GM12878 (cell line): ENCODE measurements around the gene LBR. TPM values are rescaled to one million over a fixed set of nuclear protein-coding genes. Genes with fewer than 3 reads are reported as not detected.

Experiments
- ATF7 ChIP-seq: fragments of 450-650 bp; IDR thresholded peaks from 2 replicates; pipeline ENCODE4 v1.6.1; 2016; ENCODE audit warnings: low read depth, mild to moderate bottlenecking
- HCFC1 ChIP-seq: fragments of 150-350 bp; IDR thresholded peaks from 2 replicates; pipeline ENCODE4 v1.6.1; 2014; ENCODE audit warnings: low read length
- IKZF2 ChIP-seq, 2 experiments: fragments of 450-650 bp; IDR thresholded peaks; 2 replicates each; pipeline ENCODE4 v1.6.1; 2017; ENCODE audit warnings: mild to moderate bottlenecking in 2 of 2, moderate library complexity in 2 of 2
- TARDBP ChIP-seq: IDR thresholded peaks from 2 replicates; pipeline ENCODE4 v1.6.1; 2016; ENCODE audit warnings: borderline replicate concordance
- TBL1XR1 ChIP-seq: IDR thresholded peaks from 2 replicates; pipeline ENCODE4 v1.6.1; 2012; ENCODE audit warnings: low read depth, low read length, improper control_type of control experiment
- TCF12 ChIP-seq: IDR thresholded peaks from 2 replicates; pipeline ENCODE4 v1.6.1; 2011; ENCODE audit warnings: low read depth, mild to moderate bottlenecking, low read length
- polyA plus RNA-seq, 11 experiments: library from polyadenylated mRNA; depleted of rRNA in 4 of 11; unstranded in 6 of 11; stranded (reverse) in 5 of 11; fragments of >200 nt; fragmentation: Nextera tagmentation in 4 of 11; fragmentation: Illumina TruSeq in 1 of 11; extraction: Ambion mirVana in 4 of 11; extraction: Trizol in 1 of 11; gene quantifications; 1 replicate in 1 of 11; 2 replicates in 10 of 11; pipeline versions ENCODE4 v1.2.1 to v1.2.3, GENCODE V29; 2011 to 2016; ENCODE audit warnings: inconsistent platforms in 2 of 11, missing spikeins in 2 of 11, low read depth in 1 of 11
- total RNA-seq, 4 experiments: library from RNA; depleted of rRNA in 3 of 4; stranded (reverse); fragments of >200 nt in 3 of 4; fragmentation: Illumina TruSeq in 1 of 4; extraction: Trizol in 1 of 4; gene quantifications; 2 replicates each; pipeline versions ENCODE4 v1.2.1 to v1.2.3, GENCODE V29; 2013 to 2021
- TF ChIP-seq, protein P1 (sequence below): fragments of 450-650 bp; IDR thresholded peaks from 2 replicates; pipeline ENCODE4 v1.6.1; 2017; ENCODE audit warnings: mild to moderate bottlenecking, moderate library complexity
- TF ChIP-seq, protein P2 (sequence below): fragments of 450-650 bp; formaldehyde crosslinking; IDR thresholded peaks from 2 replicates; pipeline ENCODE4 v1.4.0; 2022; ENCODE audit warnings: mild to moderate bottlenecking, moderate library complexity
- TF ChIP-seq, protein P3 (sequence below): IDR thresholded peaks from 2 replicates; pipeline ENCODE4 v1.6.1; 2012; ENCODE audit warnings: mild to moderate bottlenecking, low read depth, low read length

Gene LBR
- total and polyA plus RNA-seq, 10 of the 15 experiments (the other 5 are each of a cell fraction or from before 2014, with no cell fraction given), result 81.8 to 178 (median 114) TPM

DNA sequence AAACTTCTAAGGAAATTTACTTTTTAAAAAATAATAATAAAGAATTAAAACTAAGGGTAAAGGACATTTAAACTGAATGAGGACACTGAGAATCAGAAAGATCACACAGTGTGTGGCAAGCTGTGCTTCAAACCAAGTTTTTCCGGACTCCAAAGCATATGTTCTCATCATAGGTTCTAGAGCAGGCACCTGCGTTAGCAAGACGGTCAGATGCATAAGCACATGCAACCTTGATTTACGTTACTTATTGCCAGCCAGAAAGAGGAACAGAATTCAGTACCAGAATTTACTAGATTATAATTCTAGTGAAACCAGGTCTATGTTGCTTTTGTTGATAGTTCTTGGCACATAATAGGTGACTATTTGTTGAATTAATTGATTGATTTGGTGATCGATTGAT lies 6.2 kb upstream of the LBR start (continued):
- TF ChIP-seq ATF7, result no peak
- no peak for TF ChIP-seq TCF12
- TF ChIP-seq TARDBP, result no peak
- TF ChIP-seq, protein P1, sequence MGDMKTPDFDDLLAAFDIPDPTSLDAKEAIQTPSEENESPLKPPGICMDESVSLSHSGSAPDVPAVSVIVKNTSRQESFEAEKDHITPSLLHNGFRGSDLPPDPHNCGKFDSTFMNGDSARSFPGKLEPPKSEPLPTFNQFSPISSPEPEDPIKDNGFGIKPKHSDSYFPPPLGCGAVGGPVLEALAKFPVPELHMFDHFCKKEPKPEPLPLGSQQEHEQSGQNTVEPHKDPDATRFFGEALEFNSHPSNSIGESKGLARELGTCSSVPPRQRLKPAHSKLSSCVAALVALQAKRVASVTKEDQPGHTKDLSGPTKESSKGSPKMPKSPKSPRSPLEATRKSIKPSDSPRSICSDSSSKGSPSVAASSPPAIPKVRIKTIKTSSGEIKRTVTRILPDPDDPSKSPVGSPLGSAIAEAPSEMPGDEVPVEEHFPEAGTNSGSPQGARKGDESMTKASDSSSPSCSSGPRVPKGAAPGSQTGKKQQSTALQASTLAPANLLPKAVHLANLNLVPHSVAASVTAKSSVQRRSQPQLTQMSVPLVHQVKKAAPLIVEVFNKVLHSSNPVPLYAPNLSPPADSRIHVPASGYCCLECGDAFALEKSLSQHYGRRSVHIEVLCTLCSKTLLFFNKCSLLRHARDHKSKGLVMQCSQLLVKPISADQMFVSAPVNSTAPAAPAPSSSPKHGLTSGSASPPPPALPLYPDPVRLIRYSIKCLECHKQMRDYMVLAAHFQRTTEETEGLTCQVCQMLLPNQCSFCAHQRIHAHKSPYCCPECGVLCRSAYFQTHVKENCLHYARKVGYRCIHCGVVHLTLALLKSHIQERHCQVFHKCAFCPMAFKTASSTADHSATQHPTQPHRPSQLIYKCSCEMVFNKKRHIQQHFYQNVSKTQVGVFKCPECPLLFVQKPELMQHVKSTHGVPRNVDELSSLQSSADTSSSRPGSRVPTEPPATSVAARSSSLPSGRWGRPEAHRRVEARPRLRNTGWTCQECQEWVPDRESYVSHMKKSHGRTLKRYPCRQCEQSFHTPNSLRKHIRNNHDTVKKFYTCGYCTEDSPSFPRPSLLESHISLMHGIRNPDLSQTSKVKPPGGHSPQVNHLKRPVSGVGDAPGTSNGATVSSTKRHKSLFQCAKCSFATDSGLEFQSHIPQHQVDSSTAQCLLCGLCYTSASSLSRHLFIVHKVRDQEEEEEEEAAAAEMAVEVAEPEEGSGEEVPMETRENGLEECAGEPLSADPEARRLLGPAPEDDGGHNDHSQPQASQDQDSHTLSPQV, result no peak
- TF ChIP-seq, protein P2, sequence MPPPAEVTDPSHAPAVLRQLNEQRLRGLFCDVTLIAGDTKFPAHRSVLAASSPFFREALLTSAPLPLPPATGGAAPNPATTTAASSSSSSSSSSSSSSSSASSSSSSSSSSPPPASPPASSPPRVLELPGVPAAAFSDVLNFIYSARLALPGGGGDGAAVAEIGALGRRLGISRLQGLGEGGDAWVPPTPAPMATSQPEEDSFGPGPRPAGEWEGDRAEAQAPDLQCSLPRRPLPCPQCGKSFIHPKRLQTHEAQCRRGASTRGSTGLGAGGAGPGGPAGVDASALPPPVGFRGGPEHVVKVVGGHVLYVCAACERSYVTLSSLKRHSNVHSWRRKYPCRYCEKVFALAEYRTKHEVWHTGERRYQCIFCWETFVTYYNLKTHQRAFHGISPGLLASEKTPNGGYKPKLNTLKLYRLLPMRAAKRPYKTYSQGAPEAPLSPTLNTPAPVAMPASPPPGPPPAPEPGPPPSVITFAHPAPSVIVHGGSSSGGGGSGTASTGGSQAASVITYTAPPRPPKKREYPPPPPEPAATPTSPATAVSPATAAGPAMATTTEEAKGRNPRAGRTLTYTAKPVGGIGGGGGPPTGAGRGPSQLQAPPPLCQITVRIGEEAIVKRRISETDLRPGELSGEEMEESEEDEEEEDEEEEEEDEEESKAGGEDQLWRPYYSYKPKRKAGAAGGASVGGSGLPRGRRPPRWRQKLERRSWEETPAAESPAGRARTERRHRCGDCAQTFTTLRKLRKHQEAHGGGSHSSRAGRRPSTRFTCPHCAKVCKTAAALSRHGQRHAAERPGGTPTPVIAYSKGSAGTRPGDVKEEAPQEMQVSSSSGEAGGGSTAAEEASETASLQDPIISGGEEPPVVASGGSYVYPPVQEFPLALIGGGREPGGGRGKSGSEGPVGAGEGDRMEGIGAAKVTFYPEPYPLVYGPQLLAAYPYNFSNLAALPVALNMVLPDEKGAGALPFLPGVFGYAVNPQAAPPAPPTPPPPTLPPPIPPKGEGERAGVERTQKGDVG (CRISPR knock-in tag), result no peak
- TF ChIP-seq, protein P3, sequence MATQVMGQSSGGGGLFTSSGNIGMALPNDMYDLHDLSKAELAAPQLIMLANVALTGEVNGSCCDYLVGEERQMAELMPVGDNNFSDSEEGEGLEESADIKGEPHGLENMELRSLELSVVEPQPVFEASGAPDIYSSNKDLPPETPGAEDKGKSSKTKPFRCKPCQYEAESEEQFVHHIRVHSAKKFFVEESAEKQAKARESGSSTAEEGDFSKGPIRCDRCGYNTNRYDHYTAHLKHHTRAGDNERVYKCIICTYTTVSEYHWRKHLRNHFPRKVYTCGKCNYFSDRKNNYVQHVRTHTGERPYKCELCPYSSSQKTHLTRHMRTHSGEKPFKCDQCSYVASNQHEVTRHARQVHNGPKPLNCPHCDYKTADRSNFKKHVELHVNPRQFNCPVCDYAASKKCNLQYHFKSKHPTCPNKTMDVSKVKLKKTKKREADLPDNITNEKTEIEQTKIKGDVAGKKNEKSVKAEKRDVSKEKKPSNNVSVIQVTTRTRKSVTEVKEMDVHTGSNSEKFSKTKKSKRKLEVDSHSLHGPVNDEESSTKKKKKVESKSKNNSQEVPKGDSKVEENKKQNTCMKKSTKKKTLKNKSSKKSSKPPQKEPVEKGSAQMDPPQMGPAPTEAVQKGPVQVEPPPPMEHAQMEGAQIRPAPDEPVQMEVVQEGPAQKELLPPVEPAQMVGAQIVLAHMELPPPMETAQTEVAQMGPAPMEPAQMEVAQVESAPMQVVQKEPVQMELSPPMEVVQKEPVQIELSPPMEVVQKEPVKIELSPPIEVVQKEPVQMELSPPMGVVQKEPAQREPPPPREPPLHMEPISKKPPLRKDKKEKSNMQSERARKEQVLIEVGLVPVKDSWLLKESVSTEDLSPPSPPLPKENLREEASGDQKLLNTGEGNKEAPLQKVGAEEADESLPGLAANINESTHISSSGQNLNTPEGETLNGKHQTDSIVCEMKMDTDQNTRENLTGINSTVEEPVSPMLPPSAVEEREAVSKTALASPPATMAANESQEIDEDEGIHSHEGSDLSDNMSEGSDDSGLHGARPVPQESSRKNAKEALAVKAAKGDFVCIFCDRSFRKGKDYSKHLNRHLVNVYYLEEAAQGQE, result no peak
- TF ChIP-seq HCFC1, result no peak
- TF ChIP-seq TBL1XR1, result no peak
- no peak for TF ChIP-seq IKZF2 (IDR thresholded peaks at IDR 0.05)
